Left ventricle myocardium inferior (tissue), 1 donor: ENCODE measurements around the gene KCTD2. TPM values are rescaled to one million over a fixed set of nuclear protein-coding genes. Genes with fewer than 3 reads are reported as not detected.
"Not testable (repeated sequence)": the region's sequence is repeated elsewhere in the genome, so short reads cannot be mapped to it uniquely, and the experiment has no call there.

Source experiments
- DNase-seq: peaks from one replicate; pipeline ENCODE4 v3.0.0-alpha.2; 2020
- H3K27ac ChIP-seq: fragments of 200-600 bp; replicated peaks from 2 replicates; pipeline ENCODE4 v1.8.0; 2021
- H3K27me3 ChIP-seq: fragments of 200-600 bp; 2 replicates; pipeline ENCODE4 v1.8.0; 2021; ENCODE audit warnings: low read depth
- H3K36me3 ChIP-seq: fragments of 200-600 bp; 2 replicates; pipeline ENCODE4 v1.8.0; 2021
- H3K4me1 ChIP-seq: fragments of 200-600 bp; 2 replicates; pipeline ENCODE4 v1.8.0; 2021
- H3K4me3 ChIP-seq: fragments of 200-600 bp; 2 replicates; pipeline ENCODE4 v1.8.0; 2021; ENCODE audit warnings: mild to moderate bottlenecking, moderate library complexity
- H3K9me3 ChIP-seq: fragments of 200-600 bp; replicated peaks from 2 replicates; pipeline ENCODE4 v1.8.0; 2021
- intact Hi-C: fragments of 100-400 bp; cut with micrococcal nuclease; formaldehyde crosslinking; loops from one replicate; pipeline ENCODE4 v1.11.0; 2022
- total RNA-seq: library from RNA; stranded (reverse); fragmentation: NEBNext Ultra II Directional; extraction: Animal tissue kit (Norgen Biotek cat#: 25700); gene quantifications from one replicate; pipeline ENCODE4 v1.2.1, GENCODE V29; 2021
- TF ChIP-seq, protein P1 (sequence below): fragments of 200-600 bp; IDR thresholded peaks from 2 replicates; pipeline ENCODE4 v1.8.0; 2021; ENCODE audit warnings: antibody characterized with exemption, mild to moderate bottlenecking, borderline replicate concordance
- donor health status: DM: no; HTN: yes; CAD: no; lungs with severe emphysema.

The KCTD2 gene
- total RNA-seq, 1 donor from 2014 or later, result 23.1 TPM

DNA sequence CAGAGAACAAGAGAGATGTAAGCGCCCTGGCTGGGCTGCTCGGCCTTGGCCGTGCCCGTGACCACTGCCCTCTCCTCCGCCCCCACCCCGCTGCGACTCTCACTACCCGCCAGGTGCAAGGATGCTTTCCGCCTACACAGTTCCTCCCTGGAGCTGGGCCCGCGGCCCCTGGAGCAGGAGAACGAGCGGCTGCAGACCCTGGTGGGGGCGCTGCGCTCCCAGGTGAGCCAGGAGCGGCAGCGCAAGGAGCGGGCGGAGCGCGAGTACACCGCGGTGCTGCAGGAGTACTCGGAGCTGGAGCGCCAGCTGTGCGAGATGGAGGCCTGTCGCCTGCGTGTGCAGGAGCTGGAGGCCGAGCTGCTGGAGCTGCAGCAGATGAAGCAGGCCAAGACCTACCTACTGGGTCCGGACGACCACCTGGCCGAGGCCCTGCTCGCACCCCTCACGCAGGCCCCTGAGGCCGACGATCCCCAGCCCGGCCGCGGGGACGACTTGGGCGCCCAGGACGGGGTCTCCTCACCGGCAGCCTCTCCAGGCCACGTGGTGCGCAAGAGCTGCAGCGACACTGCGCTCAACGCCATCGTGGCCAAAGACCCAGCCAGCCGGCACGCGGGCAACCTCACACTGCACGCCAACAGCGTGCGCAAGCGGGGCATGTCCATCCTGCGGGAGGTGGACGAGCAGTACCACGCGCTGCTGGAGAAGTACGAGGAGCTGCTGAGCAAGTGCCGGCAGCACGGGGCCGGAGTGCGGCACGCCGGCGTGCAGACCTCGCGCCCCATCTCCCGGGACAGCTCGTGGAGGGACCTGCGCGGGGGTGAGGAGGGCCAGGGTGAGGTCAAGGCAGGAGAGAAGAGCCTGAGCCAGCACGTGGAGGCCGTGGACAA is 43.7 kb upstream of the KCTD2 start:
- Histone ChIP-seq H3K4me1 (peaks cover 18% of the 10 kb centered on the region), H3K9me3 (no peaks in the 10 kb centered on the region), H3K27ac (no peak overlapping the region), H3K27me3 (no peaks in the 10 kb centered on the region), H3K4me3 (no peak overlapping the region), H3K36me3 (peaks cover 68% of the 10 kb centered on the region)
- TF ChIP-seq, protein P1, sequence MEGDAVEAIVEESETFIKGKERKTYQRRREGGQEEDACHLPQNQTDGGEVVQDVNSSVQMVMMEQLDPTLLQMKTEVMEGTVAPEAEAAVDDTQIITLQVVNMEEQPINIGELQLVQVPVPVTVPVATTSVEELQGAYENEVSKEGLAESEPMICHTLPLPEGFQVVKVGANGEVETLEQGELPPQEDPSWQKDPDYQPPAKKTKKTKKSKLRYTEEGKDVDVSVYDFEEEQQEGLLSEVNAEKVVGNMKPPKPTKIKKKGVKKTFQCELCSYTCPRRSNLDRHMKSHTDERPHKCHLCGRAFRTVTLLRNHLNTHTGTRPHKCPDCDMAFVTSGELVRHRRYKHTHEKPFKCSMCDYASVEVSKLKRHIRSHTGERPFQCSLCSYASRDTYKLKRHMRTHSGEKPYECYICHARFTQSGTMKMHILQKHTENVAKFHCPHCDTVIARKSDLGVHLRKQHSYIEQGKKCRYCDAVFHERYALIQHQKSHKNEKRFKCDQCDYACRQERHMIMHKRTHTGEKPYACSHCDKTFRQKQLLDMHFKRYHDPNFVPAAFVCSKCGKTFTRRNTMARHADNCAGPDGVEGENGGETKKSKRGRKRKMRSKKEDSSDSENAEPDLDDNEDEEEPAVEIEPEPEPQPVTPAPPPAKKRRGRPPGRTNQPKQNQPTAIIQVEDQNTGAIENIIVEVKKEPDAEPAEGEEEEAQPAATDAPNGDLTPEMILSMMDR, result no peak
- no peak for DNase-seq
- intact Hi-C loops, result no loop called here

DNA sequence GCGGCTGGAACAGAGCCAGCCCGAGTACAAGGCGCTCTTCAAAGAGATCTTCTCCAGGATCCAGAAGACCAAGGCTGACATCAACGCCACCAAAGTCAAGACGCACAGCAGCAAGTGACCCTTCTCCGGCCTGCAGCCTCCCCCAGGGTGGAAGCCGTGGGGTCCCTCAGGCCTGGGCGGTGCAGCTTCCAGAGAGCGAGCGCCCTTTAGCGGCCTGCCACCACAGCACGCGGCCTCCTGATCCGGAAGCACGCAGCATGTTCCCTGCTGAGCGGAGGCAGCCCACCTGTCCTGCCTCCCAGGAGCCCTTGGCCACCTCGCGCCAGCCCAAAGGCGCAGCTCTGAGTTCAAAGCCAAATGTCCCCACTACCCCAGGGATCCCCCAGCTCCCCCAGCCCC is 43.1 kb upstream of the KCTD2 start:
- intact Hi-C loops, result no loop called here

DNA sequence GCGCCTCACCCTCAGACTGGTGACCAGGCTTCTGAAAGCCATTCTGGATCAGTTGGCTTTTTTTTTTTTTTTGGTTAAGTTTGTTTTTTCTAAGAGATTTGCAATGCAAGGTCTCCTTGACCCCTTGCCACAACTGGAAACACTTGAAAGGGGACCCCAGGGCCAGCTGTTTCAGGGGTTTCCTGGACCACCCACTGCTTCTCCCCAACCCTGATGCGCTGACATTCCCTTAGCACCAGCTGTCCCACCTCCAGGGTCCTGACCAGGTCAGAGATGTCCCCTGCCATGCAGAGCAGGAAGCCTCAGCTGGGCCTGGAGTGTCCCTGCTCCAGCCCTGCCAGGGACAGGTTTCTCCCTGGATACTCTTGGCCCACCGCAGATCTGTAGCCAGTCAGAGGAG is 42.7 kb upstream of the KCTD2 start:
- intact Hi-C loops, result no loop called here
- DNase-seq, result no peak
- Histone ChIP-seq H3K36me3 (peaks cover 68% of the 10 kb centered on the region), H3K27ac (no peak overlapping the region), H3K9me3 (no peaks in the 10 kb centered on the region), H3K27me3 (no peaks in the 10 kb centered on the region), H3K4me3 (no peak overlapping the region), H3K4me1 (peaks cover 7% of the 10 kb centered on the region)
- TF ChIP-seq, protein P1, result no peak

More for the DNA sequence above, 43.1 kb upstream of the KCTD2 start:
- TF ChIP-seq, protein P1, result no peak
- DNase-seq, result no peak
- no peak overlapping the region for H3K4me3 ChIP-seq
- no peaks in the 10 kb centered on the region for H3K27me3 ChIP-seq
- peaks cover 12% of the 10 kb centered on the region for H3K4me1 ChIP-seq
- H3K9me3 ChIP-seq, result no peaks in the 10 kb centered on the region
- H3K36me3 ChIP-seq, result peaks cover 68% of the 10 kb centered on the region
- no peak overlapping the region for H3K27ac ChIP-seq

DNA sequence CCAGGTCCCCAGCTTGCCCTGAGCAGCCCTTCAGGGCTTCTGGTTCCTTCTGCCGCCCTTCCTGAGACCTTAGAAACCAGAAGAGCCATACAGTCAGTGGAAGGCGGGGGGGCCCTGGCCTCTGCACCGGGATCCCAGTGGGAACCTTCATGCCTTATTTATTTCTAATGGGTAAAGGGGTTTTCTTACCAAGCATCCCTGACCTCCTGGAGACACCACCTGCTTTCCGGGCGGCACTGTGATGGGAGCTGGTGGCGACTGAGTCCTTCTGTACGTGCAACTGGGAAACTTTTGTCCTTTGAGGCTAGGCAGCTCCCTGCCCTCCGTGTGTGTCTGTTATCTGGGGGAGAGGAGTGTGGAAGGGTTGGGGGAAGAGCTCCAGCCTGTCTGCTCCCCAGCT is 41.7 kb upstream of the KCTD2 start:
- TF ChIP-seq, protein P1, result no peak
- no peak overlapping the region for H3K27ac ChIP-seq
- intact Hi-C loops, result no loop called here
- H3K4me3 ChIP-seq, result no peak overlapping the region
- H3K36me3 ChIP-seq, result peaks cover 59% of the 10 kb centered on the region
- no peaks in the 10 kb centered on the region for H3K9me3 ChIP-seq
- no peaks in the 10 kb centered on the region for H3K27me3 ChIP-seq
- no peaks in the 10 kb centered on the region for H3K4me1 ChIP-seq
- no peak for DNase-seq

DNA sequence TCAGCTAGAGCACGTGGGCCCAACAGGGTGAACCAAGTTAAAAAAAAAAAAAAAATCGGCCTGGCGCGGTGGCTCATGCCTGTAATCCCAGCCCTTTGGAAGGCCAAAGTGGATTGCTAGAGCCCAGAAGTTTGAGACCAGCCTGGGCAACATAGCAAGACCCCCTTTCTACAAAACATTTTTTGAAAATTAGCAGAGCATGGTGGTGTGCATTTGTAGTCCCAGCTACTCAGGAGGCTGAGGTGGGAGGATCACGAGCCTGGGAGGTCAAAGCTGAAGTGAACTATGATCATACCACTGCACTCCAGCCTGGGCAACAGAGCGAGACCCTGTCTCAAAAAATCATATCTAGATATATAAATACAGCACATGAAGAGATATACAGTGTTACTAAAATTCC is 40.9 kb upstream of the KCTD2 start:
- H3K27ac ChIP-seq, H3K9me3 ChIP-seq, H3K4me1 ChIP-seq, intact Hi-C loops, H3K4me3 ChIP-seq, H3K27me3 ChIP-seq, DNase-seq: not testable (repeated sequence)
- peaks cover 53% of the 10 kb centered on the region for H3K36me3 ChIP-seq

DNA sequence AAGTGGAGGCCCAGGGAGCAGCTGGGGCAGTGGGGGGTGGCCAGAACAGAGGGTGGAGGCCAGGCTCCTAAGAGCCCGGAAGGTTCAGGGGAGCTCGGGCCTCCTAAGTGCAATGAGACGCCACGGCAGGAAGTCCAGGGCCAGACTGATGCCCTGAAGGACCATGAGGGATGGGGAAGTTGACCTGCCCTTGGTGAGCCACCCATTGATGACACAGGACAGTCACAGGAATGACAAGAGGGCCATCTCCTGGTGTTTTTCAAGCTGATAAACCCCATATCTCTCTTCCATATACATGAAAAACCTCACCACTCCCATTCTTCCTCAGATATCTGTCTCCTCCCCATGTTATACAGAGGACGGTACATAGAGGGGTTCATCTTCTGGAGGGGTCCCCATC is 40.4 kb upstream of the KCTD2 start:
- Histone ChIP-seq H3K4me3 (no peak overlapping the region), H3K9me3 (no peaks in the 10 kb centered on the region), H3K36me3 (peaks cover 47% of the 10 kb centered on the region), H3K4me1 (peaks cover 11% of the 10 kb centered on the region), H3K27me3 (no peaks in the 10 kb centered on the region), H3K27ac (no peak overlapping the region)
- intact Hi-C loops, result no loop called here
- TF ChIP-seq, protein P1, result no peak
- no peak for DNase-seq
